GM10847 (cell line): ENCODE data around the gene VPS8.

ENCODE experiments used
- POLR2A ChIP-seq: IDR thresholded peaks from 2 replicates; pipeline ENCODE4 v1.6.1; 2011; ENCODE audit not compliant: insufficient read length; ENCODE audit errors: extremely low read depth

Gene VPS8

DNA sequence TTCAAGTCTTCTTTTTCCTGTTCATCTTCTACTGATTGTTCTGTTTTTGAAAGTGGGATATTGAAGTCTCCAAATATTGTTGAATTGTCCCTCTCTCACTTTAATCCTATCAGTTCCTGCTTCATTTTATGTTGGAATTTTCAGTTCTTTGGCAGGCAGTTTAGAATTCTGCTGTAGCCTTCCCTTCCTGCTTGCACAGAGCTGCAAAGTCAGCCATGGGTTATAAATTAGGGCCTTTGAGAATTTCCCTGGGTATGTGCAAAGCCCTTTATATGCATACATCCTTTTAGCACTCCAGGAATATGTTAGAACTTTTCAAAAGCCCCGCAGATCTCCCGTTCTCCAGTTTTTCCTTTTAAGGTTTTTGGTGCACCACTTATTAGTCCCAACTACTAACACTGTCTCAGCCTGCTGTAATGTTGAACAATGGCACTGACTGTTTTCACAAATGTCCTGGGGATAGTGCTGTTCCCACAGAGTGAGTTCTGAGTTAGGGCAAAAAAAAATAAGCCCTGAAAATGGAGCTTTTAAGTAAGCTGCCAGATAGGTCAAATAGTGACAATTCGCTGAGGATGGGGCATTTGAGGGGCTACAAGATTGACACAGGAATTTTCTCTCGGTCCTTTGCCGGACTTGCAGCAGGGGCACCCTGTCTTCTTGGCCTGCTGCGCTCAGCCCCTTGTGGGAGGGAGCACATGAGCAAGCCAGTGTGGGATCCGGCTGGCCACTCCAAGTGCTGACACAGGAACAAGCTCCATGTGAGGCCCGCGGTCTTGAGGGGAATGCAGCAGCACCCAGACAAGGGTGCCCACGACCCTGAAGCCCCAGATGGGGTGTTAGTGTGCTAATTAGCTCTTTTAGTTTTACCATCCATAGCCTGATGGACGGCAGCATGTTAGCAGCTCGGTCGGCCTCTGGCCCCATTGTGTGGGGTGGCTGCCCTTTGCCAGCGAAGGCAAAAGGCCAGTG lies 96.0 kb downstream of the VPS8 start:
- no peak for TF ChIP-seq POLR2A

DNA sequence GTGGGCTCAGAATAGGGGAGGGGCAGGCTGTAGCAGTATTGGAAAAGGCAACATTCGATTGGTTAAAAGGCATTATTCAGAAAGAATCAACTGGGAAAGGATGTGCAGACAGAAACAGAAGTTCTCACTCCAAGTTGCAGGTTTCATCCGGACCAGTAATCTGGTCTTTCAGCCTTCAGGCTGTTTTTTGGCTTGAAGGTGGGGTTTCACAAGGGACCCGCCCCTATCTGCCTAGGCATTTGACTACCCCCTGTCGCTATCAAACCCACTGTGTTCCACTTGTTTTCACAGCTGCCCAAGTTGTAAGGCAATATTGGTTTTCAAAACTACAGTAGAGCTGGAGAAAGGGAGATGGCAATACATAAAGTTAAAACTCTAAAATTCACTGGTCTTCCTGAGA lies 96.9 kb downstream of the VPS8 start:
- TF ChIP-seq POLR2A: no peak

DNA sequence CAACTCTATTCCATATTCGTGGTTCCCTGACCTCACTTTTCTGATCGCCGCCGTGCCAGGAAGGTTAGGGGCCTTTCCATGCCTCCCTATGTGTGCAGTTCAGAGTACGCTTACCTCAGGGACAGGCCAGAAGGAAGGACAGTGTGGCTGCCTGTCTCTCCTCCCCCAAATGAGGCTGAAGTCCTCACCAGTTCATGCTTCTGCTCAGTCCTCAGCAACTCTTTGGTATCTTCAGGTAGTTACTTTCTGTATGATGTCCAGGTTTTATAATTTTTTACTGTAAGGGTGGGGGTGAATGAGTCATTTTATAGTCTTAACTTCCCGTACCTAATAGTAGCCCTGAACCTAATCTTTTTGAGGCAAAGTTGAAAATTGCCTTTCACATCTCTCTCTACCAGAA lies 98.7 kb downstream of the VPS8 start:
- TF ChIP-seq POLR2A: no peak

DNA sequence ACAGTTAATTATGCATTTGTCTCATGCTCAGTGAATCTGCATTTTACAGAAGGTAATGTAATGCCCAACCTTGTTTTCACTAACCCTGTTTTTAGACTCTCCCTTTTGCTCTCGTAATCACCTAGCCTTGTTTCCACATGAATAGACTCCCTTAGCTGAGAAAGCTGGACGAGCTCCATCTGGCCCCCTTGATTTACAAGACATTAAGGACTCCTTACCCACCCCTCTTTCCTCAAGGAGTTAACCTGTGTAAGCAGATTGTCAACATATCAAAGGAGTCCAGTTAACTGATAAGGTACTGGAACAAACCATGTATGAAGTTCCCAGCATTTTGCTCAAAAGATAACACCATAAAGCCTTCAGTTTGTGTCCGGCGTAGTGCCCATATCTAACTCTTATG lies 99.6 kb downstream of the VPS8 start:
- TF ChIP-seq POLR2A: no peak

DNA sequence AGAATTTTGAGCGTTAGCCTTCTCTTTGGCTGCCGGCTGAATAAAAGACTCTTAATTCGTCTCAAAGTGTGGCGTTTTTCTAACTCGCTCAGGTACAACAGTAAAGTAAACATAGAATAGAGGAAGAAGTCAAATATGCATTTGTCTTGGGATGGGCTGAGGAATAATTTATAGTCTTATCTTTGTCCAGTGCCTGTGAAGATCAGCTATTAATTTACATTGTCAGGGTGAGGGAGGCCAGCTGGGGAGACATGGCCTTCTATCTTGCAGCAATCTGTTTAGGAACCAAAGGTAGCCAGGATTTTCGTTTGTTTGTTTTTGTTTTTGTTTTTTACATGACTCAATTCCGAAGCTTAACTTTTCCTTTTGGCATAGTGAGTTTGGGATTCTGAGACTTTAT lies 100.2 kb downstream of the VPS8 start:
- TF ChIP-seq POLR2A: no peak

DNA sequence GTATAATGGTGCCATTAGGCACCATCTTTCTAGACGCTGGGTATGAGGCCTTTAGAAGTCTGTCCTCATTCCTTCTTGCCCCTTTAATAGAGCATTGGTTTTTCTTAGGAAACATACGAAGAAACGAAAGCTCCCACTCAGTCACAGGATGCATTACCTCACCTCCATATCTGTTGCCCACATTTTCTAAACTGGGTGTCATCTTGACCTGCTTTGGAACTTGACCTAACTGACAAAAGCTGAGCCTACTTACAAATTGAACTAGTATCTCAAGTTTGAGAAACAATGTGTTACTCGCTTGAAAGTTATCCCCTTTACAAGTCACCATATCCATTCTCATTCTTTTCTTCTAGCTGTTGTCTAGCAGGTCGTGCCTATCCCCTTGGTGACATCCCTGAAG lies 102.7 kb downstream of the VPS8 start:
- TF ChIP-seq POLR2A: no peak

DNA sequence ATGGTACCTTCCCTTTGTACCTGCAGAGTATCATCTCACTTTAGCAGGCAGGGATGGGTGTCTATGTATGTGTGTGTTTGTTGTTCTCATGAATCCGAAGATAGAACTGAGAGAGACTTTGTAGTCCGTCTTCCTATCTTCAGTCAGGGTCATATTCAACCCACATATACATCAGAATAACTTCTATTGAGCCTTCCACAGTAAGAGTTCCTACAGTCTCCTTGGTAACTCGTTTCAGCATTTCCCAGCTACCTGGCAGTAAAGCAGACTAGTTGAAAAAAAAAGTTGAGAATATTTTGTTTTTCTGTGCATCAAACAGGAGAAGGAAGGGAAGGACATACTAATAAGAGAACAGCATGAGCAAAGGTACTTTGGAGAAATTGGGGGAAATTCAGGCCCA lies 106.8 kb downstream of the VPS8 start:
- no peak for TF ChIP-seq POLR2A

DNA sequence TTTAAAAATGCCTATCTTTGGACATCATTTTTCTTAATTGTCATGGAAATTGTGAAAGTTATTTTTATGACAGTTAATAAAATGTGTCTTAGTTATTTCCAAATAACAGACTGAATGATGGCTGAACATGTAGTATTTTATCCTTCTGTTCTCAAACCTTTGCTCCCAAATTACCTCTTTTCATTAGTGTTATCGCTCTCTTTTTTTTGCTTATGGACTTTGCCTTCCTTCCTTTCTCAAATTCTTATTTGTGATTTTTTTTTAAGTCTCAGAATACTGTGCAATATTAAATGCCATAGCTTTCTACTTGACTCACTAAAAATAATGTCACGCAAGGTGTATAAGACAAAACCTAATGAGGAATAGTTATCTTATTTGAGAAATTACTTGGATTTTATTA lies 107.7 kb downstream of the VPS8 start:
- no peak for TF ChIP-seq POLR2A

DNA sequence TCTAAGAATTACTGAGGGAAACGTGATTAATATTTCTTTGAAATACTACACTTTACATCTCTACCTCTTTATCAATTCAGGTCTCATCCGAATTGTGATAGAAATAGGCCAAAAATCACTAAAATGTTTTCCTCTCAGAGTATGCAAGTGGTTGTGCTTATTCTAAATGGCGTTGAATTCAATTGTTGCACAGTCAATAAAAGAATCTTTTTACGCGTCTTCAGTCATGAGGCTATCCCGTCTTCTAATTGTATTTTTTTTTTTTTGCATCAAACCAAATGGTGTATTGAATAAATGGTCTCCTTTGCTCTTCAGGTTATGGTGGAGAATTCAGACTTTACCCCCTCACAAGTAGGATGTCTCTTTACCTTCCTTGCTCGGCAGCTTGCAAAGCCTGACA lies 112.6 kb downstream of the VPS8 start:
- no peak for TF ChIP-seq POLR2A

DNA sequence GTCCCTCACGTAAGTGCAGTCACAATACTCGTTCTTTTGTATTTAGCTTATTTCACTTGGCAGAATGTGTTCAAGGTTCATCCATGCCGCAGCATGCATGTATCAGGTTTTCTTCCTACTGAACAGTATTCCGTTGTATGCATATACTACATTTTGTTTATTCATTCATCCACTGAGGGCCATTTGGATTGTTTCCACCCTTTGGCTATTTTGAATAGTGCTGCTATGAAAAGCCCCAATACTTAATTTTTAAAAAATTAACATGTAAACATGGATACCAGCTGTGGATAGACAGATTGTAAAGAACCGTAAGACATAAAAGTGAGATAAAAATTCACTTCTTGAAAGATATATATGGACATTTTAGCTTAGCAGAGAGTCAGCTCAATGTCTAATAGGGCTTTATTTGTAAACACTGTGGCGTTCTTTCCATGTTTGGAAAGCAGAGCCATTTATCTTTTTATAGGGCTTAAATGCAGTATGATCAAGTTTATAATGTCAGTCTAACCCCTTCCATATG lies 115.9 kb downstream of the VPS8 start:
- no peak for TF ChIP-seq POLR2A

DNA sequence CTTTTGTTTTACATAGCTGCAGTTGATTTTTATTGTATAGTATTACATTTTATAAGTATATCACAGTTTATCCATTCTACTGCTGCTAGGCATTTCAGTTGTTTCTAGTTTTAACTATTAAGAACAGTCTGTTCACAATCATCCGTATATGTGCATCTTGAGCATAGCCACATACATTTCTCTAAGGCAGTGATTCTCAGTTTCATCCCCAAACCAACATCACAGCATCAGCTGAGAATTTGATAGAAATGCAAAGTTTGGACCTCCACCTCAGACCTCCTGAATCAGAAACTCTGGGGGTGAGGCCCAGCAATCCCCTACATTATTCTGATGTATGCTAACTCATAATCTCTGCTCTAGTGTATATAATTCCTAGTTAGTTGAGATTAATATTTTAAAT lies 120.8 kb downstream of the VPS8 start:
- no peak for TF ChIP-seq POLR2A

DNA sequence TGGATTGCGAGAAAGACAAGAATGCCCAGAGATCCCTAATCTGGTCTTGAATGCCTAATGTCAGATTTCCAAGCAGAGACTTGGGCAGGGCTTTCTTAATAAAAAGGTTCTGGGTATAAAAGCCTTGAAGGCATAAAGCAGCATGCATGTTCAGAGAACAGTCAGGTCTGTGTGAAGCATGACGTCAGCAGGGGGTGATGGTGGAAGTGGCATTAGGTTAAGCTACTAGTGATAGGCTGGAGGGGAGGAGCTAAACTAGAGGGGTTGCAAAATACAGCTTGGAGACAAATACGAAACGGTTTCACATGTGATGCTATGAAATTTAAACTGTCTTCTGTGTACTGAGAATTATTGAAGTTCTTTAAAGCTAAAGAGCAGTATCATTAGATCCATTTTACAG lies 125.6 kb downstream of the VPS8 start:
- no peak for TF ChIP-seq POLR2A

DNA sequence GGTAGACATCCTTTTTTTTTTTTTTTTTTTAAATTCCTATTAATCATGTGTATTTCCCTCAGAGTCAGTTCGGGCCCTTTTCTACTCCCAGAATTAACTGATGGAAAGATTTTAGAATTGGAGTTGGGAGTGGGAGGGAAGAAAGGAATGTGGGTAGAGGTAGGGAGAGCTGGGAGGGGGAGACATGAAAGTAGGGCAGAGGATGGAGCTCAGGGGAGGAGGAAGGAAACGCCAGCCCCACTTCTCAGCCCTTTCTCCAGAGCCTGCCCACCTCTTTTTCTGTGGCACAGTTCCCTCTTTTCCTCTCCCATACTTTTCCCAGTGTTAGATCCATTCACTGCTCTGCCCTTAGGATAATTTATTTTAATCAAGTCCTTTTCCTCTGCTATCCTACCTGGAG lies 129.4 kb downstream of the VPS8 start:
- no peak for TF ChIP-seq POLR2A

DNA sequence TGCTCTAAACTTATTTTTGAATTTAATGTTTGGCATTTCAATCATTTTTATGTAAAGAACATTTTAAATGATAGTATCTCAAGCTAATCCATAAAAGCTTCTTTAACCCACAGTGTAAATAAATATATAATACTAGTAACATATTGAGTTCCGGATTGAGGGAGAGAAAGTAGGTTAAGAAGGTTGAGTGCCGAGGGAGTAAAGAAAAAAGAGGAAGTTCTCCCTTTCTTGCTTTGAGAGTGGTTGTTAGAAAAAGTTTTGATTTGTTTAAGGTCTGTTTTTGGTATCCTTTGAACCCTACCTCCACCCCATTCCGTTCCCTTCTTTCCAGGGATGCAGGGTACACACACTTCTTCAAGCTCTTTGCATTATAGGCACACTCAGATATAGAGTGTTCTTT lies 130.8 kb downstream of the VPS8 start:
- no peak for TF ChIP-seq POLR2A

DNA sequence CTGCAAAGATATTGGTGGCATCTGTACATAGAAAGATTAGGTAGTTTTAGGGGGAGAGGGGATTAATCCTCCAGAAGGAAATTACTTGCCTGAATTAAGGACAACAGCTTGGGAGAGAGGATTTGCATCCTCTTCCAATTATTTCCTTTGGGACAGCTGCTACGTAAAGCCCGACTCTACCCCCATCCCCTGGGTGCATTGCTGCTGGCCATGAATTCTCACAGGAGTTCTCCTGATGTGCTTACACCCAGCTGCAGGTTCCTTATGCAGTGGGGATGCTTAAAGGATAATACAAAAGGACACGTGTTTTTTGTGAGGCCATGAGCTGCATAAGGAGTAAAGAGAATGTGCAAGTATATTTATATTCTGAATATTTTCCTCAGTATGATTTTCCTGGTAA lies 132.3 kb downstream of the VPS8 start:
- no peak for TF ChIP-seq POLR2A

DNA sequence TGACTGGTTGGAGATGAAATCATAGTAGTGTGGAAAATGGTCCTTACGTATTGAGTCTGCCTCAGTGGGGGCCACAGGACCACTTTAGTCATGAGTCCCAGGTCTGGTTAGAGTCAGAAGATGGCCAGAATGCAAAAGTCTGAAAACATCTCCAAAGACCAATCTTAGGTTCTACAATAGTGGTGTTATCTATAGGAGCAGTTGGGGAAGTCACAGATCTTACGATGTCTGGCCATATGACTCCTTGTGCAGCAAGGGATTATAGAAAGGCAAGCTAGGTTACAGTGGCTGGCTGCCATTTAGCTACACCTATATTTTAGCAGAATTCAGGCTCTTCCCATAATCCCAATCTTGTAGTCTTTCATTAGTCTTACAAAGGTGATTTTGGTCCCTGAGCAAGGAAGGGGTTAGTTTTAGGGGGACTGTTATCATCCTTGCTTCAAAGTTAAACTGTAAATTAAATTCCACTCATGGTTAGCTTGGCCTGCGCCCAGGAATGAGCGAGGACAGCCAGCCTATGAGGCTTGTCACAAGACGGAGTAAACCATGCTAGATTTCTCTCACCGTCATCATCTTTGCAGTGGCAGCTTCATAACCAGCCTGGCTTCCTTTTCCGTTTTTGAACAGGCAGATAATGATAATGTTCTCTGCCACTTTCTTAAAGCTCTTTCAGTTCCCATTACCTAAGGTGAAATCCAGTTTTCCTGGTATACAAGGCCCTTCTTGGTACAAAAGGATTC lies 134.1 kb downstream of the VPS8 start:
- no peak for TF ChIP-seq POLR2A
